ENCODE results near the gene SELPLG. TPM values are rescaled to one million over a fixed set of nuclear protein-coding genes. Genes with fewer than 3 reads are reported as not detected.
"Not testable (repeated sequence)": the region's sequence is repeated elsewhere in the genome, so short reads cannot be mapped to it uniquely, and the experiment has no call there.

Gene SELPLG
- polyA plus RNA-seq, 5 donors: 3.3 to 4.9 (median 4.0) TPM

DNA sequence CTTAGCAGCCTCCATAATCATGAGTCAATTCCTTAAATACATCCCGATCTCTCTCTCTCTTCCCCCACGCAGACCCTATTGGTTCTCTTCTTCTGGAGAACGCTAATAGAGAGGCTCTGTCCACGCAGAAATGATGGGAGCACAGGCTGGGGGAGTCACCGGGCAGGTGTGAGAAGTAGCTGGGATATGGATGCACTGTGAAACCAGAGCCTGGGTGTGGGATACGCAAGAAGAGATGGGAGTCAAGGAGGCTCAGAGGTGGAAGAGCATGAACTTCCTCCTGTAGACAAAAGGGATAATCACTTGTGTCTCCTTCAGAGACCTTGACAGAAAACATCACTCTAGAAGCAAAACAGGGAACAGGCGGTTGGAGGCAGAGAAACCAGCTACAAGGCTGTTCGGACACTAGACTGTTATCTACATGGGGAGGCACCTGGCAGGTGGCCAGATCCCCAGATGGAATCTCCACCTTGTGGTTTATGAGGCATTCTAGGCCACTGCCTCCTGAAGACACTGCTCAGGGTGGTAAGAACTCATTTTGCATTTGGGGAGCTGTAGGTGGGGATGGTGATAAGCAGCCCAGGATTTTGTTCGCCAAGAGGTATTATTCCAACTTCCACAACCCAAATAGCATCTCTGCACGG is 7.2 kb upstream of the SELPLG start:
- DNase-seq: no peak

DNA sequence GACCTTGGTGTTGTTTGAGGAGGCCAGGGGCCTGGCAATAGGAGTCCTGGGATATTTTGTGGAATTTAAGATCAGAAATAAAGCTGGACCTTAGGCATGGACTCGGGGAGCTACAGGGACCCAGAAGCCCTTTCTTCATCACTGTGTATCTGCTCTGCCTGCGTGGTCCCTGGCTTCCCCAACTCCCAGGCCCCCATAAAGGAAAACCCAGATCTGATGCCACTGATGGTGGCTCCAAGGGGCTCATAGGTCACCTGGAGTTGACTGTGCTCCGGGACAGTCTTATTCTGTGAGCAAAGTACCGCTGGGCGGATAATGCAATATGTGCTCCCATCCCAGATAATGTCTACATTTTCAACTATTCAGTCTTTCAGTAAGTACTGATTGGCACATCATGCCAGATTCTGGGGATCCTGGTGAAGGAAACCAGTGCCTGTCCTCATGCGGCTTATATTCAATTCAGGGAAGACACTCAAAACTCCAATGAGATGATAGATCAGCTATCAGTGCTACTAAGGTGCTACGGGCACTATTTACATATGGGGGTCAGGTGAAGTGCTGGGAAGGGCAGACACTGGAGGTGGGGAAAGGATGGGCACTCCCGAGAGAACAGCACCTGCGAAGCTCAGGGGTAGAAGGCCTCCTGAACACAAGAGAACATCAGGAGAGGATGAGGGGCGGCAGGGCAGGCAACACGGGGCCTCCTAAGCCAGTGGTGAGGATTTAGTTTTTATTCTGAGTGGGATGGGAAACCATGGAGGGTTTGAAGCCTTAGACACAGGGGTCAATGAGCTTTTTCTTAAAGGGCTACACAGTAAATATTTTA is 5.5 kb upstream of the SELPLG start:
- no peak for DNase-seq

DNA sequence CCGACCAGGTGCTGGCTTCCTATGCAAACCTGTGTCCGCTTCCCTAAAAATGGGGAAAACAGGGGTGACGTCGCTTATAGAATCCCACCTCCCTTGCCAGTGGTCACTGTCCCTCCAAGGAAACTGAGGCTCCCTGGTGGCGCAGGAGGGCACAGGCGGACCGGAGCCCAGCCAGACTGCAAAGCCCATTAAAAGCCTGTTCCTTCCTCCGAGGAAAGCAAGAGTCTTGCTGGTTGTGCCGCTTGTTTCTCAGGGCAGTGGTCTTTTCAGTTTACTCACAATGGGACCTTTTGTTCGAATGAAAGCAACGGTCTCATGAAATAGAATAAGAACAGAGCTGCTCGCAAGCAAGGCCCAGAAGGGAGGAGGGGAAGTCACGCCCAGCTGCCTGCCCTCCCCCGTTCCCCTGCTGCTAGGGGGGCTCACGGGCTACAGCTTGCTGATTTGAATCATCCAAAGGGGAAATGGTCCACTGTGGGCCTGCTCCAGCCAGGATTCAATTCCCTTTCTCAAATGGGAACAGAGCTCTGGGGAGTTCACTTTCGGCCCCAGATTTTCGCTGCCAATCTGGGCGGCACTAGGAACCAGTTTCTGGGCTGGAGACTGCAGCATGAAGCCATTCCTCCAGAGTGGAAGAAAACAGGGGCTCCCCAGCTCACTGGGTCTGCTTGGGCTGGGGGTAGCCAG is 4.6 kb upstream of the SELPLG start:
- no peak for DNase-seq

DNA sequence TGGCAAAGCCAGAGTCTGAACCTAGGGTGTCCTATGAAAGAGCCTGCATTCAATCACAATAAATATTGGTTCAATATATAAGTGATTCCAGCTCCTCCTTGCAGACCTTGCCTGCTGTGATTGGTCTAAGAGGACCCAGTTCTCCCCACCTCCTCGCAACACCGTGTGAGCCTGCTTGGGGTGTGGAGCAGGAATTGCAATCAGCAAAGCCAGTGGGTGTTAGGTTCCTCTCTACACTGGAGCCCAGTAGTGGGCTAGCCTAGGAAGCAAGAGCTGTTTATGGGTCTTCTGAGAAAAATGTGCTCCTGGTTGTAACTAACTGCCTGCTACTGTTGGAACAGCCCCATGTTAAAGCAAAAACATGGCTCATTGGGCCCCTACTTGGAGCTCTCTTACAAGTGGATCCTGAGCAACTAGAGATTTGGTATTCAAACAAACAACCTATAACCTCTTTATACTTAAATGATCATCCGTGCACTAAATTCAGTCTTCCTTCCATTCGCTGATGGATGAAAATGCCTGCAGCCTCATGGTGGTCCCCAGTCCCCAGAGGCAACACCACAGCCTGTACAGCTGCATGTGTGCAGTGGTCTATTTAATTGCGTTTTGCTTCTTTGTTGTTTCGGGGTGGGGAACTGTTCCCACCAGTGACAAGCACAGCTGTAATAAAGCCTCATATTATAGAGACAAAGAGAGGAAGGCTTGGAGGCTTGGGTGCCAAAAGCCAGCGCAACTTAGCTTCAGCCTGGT is 3.7 kb upstream of the SELPLG start:
- DNase-seq: no peak

DNA sequence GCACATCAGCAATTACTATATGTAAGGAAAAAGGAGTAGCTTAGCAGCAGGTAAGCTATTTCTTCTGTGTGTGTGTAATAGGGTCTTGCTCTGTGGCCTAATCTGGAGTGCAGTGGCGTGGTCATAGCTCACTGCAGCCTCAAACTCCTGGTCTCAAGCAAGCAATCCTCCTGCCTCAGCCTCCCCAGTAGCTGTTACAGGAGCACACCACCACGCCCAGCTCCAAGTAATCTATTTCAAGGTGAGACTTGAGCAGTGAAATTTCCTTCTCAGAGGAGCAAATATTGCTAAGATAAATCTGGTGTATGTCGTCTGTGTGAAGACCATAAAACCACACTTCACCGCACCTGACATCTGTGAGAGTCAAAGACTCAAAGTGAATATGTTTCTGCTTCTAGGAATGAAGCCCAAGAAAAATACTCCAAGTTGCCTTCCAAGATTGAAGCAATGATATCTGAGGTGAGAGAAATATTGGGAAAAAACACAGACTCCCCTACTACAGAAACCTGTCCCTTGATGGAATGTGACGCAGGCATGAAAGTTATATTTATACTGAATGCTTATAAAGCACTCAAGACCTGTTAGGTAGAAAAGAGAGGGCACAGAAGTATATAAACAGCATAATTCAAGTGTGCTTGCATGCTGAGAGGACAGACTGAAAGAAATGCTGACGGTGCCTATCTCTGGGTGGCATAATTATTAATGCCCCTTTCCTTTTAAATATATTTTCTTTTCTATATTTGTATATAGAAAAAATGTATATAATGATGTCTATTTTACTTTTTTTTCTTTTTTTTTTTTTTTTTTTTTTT is 2.5 kb upstream of the SELPLG start:
- no peak for DNase-seq

DNA sequence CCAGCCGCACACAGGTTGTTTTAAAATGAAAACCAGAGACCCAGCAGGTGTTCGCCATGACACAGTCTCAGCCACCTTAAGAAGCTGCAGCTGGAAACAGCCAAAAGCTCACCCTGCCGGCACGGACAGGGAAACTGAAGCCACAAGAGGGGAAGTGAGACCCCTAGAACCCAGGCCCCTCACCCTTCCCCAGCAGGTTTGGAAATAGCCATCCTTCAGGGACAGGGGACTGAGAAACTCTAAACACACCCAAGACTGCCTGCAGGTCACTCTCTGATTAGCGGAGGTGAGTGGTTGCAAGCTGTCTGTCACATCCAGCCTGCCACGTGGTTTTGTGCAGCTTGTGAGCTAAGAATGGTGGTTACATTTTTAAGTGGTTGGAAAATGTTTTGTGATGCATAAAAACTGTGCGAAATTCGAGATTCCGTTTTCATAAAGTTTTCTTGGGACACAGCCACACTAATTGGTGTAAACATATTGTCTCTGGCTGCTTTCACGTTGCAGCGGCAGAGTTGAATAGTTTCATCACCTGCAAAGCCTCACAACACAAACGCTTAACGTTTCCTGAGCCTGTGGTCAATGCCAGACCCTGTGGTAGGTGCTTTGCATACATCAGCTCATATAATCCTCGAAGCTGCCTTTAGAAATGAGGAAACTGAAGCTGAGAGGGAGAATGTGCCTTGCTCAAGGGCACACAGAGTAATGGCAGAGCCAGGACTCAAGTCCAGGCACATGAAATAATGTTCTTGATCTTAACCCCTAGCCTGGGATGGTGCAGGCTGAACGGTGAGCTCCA is 1.7 kb upstream of the SELPLG start:
- no peak for DNase-seq

DNA sequence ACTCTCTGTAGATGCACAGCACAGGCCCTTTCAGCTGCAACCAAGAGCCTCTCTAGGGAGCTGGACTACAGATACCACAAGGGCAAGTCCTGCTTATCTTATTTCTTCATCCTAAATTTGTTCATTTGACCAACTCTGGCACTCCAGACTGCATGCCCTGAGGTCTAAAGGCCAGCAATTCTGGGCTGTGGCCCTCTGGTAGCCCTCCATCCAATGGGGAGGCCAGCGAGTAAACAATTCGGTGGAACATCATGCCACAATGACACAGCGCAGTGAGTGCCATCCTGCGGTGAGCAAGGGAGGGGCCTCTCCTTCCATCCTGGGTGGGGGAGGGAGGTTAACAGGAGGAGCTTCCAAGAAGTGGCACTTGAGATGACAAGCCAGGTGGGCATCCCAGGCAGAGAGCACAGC is 652 bp upstream of the SELPLG start:
- DNase-seq: no peak

DNA sequence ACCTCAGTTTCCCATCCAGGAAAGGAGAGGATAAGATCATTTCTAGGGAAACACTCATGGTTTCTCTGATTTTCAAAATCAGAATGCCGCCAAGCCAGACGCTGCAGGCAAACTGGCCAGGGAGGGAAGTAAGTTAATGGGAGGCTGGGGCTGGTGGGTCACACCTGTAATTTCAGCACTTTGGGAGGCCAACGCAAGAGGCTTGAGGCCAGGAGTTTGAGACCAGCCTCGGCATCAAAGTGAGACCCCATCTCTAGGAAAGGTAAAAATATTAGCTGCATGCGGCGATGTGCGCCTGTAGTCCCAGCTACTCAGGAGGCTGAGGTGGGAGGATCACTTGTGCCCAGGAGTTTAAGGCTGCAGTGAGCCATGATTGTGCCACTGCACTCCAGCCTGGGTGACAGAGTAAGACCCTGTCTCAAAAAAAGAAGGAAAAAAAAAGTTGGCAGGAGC is 587 bp downstream of the SELPLG start:
- DNase-seq: no peak

DNA sequence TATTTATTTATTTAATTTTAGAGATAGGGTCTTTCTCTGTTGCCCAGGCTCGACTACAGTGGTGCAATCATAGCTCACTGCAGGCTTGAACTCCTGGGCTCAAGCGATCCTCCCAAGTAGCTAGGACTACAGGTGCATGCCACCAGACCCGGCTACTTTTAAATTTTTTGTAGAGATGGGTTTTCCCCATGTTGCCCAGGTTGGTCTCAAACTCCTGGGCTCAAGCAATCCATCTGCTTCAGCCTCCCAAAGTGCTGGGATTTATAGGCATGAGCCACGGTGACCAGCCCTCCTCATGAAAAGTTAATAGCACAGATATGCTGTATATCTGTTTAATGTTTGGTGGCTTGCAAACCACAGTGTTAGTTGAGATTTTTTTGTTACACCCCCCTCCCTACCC is 2.4 kb downstream of the SELPLG start:
- DNase-seq: not testable (repeated sequence)

DNA sequence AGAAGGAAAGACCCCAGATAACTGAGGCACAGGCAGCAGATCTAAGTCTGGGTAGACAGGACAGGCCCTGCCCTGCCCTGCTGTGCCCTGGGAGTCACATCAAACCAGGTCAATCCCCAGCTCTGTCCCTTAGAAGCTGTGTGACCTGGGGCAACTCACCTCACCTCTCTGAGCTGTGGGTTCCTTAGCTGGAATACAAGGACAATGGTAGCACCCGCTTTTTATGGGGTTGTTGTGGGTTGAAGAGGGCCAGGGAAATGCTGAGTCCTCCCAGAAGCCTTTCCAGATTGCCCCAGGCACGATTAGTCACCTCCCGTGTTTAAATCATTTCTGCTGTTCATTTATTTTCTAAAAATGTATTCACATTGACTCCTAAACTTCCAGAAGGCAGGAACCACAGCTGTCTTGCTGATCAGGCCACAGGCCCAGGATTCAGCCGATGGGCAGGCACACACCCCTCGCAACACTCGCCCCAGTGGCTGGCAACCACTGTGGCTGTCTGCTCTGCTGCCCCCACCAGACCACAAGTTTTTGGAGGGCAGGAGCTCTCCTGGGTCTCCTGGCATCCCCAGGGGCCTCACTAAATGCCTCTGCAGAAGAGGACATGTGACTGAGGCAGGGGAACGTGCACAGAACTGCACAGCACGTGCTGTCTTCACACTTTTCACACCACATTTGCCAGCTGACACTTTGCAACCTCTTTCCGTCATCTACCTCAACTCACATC is 3.0 kb downstream of the SELPLG start:
- no peak for DNase-seq

DNA sequence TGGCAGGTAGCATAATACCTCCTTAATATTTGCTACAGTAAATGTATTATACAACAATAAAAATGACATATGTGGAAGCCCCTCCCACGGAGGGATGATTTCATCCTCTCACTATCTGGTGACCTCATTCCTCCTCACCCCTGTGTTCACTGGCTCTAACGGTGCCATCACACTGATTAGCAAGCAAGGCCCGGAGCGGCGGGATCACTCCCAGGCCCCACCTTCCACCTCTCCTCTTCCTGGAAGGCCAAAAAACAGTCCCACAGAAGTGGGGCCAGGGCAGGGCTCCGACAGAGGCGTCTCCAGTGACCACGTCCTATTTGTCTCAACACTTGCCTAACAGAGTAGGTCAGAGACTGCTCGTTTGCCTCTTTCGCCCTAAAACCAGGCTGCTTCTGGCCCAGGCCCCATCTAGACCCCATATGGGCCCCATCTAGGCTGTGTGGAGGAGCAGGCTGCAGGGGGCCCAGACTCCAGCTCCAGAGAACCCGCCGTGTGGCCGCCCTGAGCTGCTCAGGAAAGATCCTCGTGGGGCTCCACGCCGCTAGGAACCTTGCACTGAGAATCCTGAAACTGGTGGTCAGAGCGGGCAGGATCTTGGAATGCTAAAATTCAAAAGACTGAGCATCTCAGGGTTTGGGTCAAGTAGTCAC is 3.7 kb downstream of the SELPLG start:
- no peak for DNase-seq

DNA sequence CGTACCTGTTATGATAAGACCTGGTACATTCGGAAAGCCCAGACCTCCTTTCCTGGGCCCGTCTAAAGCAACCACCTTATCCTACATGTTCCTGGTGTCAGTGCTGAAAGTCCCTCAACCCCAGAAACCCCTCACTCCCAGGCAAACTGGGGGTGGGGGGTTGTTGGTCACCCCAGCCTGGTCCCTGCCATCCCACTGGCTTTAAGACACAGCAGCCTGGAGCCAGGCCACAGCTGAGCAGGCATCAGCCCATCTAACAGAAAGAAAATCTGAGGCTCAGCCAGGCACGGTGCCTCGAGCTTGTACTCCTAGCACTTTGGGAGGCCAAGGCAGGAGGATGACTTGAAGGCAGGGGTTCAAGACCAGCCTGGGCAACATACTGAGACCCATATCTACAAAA is 4.5 kb downstream of the SELPLG start:
- DNase-seq: no peak

DNA sequence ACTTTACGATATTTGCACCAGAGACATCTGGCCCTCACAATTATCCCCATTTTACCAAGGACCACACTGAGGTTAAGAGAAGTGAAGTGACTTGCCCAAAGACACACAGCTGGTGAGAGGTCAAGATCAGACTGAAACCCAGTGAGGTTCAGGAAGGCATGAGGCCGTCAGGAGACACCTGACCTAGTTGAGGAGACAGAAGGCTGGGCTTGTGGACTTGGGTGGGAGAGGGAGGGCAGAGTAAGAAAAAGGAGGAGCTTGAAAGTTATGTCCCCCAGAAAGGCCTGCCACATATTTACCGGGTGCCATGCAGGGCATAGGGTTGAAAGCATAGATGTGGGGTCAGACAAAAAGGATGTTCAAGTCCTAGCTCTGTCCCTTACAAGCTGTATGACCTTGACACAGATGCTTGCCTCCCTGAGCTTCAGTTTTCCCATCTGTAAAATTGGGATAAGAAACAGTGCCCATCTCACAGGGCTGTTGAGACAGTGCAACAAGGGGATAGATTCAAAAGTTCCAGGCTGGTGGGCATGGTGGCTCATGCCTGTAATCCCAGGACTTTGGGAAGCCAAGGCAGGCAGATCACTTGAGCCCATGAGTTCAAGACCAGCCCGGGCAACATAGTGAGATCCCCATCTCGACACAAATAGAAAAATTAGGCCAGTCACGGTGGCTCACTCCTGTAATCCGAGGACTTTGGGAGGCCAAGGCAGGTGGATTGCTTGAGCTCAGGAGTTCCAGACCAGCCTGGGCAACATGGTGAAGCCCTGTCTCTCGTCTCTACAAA is 6.4 kb downstream of the SELPLG start:
- DNase-seq: no peak

DNA sequence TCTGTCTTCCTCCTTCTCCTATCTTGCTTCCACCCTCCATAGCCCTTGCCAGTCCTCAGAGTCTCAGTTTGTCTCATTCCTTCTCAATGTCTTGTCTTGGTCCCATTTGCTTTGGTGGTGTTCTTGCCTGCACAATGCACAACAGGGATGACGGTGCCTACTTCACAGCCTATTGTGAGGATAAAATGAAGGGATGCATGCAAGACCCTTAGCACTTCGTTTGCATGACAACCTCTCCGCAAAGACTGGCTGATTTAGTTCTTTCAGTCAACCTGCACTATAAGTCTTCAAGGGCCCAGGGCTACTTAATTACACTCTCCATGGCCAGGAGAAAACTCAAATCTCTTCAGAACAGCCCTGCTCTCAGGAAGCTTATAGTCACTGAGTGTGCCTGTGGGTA is 8.5 kb downstream of the SELPLG start:
- no peak for DNase-seq

DNA sequence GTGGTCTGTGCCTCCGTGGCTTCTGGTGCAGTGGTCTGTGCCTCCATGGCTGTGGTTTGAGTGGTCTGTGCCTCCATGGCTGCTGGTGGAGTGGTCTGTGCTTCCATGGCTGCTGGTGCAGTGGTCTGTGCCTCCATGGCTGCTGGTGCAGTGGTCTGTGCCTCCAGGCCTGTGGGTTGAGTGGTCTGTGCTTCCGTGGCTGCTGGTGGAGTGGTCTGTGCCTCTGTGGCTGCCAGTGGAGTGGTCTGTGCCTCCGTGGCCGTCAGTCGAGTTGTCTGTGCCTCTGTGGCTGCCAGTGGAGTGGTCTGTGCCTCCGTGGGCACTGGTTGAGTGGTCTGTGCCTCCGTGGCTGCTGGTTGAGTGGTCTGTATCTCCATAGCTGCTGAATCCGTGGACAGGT is 10.1 kb downstream of the SELPLG start:
- no peak for DNase-seq

DNA sequence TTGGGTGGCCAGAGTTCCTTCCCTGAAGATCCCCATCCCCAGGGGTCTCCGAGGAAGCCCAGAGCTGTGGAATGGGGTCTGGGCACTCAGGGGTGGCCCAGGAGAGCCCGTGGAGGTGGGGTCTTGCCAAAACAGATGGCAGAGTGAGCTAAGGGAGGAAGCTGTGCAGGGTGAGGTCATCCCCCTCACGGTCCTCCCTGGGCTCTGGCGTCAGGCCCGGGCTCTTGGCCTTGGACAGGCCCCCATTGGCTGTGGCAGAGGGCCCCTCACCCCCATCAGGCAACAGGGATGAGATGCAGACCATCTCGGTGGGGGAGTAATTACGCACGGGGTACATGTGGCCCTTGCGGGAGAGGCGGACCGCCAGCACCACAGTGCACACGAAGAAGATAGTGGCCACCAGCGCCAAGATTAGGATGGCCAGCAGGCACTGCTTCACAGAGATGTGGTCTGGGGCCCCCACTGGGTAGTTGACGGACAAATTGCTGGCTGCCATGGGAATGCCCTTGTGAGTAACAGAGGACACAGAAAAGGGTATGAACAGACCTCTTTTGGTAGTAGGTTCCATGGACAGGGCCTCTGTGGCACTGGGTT is 10.7 kb downstream of the SELPLG start:
- no peak for DNase-seq

DNA sequence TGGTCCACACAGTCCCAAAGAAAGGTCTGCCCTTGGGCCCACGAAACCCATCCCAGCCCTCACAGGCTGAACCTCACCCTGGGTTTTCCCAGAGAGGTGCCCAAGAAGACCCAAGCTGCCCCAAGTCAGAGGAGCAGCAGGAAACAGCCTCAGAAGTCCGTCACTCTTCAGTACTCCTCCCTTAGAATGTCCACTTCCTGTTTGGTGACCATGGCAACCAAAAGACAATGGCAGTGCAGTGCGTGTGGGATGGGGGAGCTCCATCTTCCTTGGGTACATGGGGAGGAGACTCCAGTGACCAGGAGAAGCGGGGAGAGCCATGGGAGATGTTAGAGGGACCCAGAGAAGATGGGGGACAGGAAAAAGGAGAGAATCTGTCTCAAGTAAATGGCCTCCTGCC is 11.3 kb downstream of the SELPLG start:
- no peak for DNase-seq

DNA sequence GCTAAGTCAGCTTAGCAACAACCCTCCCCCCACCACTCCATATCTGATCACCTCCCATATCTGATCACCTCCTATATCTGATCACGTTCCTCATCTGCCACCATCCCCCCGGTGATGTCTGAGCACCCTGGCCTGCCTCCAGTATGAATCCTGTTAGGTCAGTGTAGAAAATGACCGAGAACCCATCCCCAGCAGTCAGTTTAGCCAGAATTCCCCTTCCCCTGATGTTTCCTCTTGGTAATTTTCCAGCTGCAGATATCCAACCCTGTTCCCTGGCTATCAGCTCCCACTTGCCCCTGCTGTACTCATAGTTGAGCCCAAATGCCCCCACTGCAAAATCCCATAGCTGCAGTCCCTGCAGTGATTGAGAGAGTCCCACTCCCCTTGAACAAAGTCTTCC is 12.5 kb downstream of the SELPLG start:
- DNase-seq: no peak
